Testis (tissue), 2 donors: ENCODE results near the gene ARHGAP25.

Experiments
- POLR2A ChIP-seq: fragments of 450-650 bp; IDR thresholded peaks from one replicate; pipeline ENCODE4 v1.6.1; 2017; ENCODE audit warnings: antibody characterized with exemption, mild to moderate bottlenecking, moderate library complexity
- TF ChIP-seq, protein P1 (sequence below), 3 experiments: fragments of 450-650 bp in 2 of 3; fragments of 200-600 bp in 1 of 3; sonication (generic) in 1 of 3; IDR thresholded peaks; one replicate each; pipeline ENCODE4 v1.5.1; 2016 to 2019; ENCODE audit warnings: antibody characterized with exemption in 3 of 3, mild to moderate bottlenecking in 2 of 3, moderate library complexity in 1 of 3

DNA sequence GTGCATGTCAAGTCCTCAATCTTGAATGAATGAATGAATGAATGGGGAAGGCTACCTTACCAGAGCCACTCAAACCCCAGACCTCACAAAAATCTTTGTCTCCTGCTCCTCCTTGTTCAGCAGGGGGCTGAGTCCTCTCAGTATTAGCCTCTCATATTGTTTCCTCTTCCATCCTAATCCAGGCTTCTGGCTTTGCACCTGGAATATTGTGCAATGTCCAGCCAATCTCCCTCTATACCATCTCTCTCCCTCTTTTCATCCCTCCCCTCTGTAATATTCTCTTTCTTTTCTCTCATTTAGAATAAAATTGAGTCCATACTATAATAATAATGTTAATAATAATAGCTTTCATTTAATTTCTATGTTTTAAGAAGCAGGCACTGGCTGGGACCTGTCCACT, 34.3 kb downstream of the ARHGAP25 start:
- TF ChIP-seq, protein P1, sequence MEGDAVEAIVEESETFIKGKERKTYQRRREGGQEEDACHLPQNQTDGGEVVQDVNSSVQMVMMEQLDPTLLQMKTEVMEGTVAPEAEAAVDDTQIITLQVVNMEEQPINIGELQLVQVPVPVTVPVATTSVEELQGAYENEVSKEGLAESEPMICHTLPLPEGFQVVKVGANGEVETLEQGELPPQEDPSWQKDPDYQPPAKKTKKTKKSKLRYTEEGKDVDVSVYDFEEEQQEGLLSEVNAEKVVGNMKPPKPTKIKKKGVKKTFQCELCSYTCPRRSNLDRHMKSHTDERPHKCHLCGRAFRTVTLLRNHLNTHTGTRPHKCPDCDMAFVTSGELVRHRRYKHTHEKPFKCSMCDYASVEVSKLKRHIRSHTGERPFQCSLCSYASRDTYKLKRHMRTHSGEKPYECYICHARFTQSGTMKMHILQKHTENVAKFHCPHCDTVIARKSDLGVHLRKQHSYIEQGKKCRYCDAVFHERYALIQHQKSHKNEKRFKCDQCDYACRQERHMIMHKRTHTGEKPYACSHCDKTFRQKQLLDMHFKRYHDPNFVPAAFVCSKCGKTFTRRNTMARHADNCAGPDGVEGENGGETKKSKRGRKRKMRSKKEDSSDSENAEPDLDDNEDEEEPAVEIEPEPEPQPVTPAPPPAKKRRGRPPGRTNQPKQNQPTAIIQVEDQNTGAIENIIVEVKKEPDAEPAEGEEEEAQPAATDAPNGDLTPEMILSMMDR (IDR thresholded peaks at IDR 0.05): no peak
- no peak for TF ChIP-seq POLR2A
